Measurements from ENCODE around the gene EOGT.

EOGT gene

DNA sequence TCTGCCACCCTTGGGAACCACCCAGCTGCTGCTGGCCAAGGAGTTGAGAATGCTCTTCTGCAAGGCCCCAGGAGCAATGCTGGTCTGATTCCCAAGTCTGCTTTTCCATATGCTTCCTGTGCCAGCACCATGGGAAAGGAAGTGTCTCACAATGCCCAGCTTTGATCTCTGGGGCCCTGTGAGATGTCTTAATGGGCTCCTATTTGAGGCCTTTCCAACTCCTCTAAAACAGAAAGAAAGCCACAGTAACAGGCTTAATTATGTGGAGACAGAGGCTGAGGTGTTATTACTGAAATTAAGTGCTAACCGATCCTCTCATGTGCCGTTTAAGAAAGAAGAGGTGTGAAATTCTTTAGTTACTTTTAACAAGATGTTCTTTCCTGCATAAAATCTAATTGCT is 4.5 kb downstream of the EOGT start:
- no peak for DNase-seq

DNA sequence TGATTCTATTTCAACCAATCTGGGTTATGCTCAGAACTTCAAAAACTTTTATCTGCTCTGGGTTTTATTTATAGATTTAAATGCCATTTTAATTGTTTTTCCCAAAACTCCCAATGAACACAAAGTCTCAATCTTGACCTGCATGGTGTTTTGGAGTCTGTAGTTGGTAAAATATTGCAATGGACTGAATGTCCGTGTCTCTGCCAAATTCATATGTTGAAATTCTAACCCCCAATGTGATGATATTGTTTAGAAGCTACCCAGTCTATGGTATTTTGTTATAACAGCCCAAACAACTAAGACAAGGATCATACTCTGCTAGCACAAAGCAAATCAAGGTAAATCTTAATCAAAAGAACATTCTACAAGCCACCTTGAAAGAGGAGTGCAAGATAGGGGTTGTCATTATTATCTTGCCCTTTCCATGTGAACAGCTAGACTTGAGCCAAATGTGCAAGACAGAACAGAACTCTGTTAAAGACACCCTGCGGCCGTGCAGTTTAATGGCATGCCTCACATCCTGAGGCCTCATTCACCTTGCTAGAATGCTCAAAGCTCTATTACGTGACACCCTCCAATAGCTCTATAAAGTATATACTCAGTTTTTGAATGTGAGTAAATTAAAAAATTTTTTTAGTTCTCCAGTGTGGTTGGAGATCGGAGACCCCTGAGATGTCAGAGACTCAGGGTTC is 7.5 kb downstream of the EOGT start:
- DNase-seq: no peak

DNA sequence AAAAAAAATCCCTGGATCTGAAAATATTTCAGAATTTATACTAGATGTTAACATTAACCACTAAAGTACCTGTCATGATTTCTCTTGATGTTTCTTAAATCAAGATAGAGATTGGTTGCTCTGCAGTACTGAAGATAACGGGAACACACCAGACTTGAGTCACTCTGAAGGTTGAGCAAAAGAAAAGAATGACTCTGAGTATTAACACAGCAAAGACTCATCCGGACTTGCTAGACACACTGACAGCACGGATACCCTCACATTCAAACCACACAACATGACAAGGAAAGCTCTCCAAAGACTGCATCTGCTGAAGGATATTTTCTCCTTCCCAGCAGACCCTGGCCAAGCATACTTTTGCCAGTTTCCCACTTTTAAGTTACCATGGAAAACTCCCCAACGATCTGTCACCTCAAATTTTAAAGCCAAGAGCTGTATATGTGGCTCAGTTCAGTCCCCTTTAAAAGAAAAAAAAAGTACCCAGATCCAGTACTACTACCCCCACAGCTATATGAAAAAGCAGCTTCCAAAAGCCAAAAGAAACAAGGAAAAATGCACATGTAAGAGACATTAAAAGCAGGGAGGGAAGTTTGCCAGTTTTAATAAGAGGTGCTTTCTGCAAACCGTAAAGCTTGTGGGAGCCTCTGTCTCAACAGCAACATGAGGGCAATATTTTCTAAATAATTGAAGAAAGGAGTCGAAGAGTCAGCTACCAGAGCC is 8.3 kb downstream of the EOGT start:
- DNase-seq: no peak

DNA sequence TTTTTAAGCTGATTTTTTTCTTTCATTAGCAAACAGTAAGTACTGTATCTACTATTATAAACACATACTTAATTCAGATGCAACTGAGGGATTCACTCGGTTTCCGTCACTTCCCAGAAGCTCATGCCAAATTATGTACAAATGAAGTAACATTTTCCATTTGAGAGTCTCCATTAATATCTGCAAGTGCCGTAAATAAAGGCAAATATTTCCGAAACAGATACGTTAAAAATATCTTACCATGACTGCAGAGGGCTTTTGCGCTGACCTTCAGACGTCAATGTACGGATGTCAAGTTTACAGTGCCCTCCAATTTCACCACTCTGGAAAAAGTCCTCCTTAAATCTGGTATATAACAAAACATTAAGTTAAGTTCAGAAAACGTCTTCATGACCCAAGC is 9.3 kb downstream of the EOGT start:
- DNase-seq: no peak

DNA sequence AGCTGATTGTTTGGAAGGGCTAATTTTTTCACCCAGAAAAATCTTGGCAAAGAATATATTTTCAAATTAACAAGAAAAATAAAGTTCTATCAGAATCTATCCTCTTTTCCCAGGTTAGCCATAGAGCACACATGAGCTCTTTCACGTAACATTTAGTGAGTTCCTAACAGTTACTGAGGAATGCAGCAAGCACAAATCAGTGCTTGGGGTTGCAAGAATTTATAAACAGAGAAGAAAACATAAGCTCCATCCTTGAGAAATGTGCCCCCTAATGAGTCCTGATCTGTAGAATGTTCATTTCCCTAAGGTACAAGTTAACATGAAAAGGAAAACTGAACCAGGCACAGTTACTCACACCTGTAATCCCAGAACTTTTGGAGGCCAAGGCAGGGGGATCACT is 13.9 kb downstream of the EOGT start:
- no peak for DNase-seq

DNA sequence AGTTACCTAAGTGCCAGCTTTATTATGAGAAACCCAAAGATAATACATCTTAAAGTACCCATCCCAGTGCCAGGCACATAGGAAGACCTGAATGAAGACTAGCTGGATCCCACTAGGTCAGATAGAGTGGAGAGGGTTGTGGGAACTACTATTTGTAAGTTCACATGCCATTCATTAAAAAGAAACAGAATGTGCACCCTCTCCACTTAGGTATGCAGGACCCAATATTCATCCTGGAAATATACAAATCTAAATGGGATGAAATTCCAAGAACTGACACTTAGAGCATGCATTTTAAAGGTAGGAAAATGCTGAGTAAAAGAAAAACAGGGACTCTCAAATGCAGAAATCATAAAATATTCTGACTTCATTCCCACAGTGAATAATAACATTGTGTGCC is 14.3 kb downstream of the EOGT start:
- no peak for DNase-seq

DNA sequence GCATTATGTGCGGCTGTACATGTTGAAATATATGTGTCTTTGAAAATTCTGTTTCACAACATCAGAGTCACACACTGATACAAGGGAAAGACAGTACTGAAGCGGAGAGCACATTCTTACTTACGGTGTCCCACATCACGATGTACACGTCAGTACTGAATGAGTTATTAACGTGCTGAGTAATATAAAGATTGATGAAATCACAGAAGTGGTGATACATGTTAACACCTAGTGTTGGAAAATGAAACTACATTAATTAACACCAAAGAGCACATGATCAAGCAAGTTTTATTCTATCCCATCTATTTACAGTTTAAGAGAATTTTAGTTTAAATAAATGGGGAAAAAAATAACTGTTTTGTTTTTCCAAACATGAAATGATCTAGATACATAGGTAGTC is 15.6 kb downstream of the EOGT start:
- no peak for DNase-seq

DNA sequence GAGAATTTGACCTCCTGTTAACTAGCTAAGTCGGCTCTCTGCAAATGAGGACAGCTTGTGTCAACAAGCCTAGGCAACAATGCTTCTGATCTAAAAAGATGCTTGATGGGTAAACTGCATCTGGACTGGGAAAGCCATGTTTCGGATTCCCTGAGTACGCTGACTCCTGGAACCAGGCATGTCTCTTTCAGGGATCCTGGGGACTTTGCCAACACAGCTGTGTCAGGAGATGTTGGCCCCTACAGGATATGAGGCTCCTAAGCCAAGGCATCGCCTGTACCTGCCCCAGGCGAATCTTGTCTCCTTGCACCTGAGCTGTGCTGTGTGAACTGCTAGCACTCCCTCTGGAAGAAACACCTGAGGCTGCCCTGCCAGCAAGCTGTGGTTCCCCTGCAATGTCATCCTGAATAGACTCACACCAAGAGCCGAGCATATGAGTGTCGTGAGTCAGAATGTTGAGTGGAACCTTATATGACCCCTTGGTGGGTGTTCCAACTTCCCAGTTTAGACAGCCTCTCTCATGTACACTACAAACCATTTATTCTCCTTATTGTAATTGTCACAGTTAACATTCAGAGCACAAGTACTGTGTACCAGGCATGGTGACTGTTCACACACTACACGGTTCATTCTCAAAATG is 17.0 kb downstream of the EOGT start:
- DNase-seq: no peak

DNA sequence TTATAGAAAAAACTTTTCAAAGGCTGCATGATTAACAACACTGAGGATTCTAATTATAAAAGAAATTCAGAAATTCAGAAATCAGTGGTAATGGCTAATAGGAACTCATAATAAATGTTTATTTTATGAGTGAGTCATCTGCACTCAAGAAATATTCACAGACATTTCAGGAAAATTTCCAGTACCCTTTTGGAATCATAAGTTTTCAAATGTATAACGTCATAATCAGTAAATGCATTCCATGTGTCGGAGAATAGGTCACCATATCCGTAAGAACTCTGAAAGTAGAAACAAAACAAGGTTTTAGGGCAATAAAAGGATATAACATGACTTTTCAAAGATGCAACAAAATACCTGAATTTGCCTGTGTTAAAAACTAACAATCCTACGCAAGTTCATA is 24.7 kb downstream of the EOGT start:
- DNase-seq: no peak

DNA sequence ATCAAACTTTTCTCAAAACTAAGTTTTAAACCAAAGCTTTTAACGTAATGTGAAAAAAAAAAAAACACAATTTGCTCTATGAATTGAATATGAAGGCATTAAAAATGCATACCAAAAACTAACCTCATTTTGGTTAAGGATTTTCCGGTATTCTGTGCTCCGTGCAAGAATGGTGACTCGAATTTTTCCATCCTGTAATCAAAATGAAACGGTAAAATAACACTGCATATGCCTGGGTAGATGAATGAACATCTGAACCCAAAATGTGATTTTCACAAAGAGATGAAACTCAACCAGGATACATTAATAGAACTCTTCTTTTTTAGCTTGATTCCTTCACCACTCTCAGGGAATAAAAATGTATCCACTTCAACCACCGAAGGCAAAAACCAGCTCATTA is 26.2 kb downstream of the EOGT start:
- no peak for DNase-seq

DNA sequence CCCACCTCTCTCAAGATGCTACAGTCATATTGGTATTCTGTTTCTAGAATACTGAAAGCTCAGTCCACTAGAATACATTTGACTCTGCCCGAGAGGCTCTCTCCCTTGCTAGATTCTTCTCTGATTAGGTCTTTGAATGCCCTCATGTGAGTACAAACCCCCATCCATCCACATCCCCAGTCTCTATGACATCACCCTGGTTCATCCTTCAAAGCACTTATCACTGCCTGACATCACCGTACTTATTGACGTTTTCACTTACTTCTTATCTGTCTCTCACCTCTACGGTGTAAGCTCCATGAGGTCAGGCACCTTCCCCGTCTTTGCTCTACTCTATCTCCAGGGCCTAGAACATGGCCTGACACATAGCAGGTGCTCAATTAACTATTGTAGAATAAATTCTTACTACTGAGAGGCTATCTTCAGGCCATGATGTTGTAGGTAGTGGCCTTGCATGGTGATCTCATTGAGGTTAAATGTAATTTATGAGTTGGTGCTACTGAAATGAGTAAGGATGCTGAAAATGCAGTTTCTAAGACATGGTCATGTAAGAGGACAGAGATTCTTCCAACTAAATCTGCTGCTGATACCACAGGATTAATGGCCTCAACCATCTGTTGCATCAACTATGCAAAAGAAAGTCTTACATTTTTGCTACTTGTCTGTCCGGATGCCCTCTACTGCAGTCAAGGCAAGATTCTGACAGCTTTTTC is 26.8 kb downstream of the EOGT start:
- no peak for DNase-seq

DNA sequence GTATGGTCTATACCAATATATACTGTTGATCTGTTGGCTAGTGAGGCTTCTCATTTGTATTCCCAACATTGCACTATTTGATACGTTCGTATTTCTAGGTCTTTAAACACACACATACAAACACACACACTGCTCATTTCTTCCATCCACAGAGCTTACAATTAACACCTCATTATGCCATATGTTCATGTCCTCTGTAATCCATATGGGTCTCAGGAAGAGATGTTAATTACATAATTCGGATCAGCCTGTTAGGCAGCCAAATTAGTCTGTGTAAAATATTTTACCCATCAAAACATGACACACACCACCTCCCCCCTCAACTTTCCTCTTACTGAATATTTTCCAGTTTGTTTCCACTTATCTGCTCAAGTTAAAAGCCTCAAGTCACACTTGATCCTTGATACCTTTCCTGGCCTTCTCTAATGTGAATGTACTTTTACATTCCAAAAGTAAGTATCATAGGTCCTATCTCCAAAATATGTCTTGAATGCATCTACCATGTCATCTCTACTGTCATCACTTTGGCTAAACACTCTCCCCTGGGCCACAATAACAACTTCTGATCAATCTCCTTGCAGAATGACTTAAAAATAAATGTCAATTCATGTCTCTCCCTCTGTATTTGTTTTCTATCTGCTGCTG is 28.2 kb downstream of the EOGT start:
- DNase-seq: no peak

DNA sequence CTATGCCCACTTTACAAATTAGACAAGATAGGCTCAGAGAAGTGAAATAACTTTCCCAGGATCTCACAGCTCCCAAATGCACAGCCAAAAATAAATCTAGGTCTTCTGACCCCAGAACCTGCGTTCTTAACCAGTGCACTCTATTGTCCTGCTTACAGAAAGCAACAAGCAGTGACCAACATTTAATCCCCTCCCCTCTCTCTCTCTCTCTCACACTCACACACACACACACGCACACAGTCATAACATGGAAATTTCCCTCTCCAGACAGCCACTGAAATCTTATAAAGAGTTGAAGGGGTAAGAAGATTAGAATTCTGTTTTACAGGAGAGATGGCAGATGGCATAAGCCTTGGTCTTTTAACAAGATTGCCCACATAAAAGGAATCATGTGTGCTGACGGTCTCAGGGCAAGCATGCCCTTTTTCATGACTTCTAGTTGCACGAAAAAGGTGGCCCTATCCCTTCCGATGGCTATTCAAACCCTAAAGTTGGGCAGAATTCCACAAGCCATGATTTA is 29.4 kb downstream of the EOGT start:
- no peak for DNase-seq

DNA sequence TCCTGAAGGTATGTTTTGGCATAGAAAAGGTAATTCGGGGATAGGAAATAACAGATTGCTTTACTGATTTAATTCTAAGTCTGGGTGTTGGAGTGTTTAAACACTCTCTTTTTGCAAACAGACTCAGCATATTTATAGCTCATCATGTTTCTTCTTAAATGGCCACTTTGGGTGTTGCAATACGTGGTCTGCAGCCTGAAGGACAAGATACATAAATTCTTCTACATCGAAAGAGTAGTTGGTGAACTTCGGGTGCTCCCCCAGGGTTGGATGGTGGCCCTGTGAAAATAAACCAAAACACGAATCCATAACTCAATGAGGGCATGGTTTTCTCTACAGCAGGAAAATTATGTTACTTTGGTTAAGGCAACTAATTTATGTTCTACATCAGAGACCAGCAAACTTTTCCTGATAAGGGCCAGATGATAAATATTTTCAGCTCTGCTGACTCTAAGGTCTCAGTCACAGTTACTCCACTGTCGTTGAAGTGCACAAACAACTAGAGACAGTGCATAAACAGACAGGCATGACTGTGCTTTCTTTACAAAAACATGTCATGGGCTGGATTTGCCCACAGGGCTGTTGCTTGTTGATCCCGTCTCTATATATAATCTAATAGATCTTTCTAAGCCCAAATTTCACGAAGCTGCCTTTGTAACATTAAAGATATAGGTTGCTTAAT is 35.9 kb downstream of the EOGT start:
- DNase-seq: no peak

DNA sequence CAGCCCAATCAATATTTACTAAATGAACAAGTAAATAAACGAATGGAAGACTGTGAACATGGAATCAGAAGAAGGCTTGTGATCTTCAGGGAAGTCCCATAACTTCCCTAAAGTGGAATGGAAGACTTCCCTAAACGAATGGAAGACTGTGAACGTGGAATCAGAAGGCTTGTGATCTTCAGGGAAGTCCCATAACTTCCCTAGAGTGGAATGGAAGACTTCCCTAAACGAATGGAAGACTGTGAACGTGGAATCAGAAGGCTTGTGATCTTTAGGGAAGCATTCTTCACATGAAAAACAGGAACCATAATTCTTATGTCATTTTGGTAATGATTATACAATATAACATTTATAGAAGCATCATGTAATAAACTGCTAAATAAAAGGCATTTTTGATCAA is 38.8 kb downstream of the EOGT start:
- no peak for DNase-seq

DNA sequence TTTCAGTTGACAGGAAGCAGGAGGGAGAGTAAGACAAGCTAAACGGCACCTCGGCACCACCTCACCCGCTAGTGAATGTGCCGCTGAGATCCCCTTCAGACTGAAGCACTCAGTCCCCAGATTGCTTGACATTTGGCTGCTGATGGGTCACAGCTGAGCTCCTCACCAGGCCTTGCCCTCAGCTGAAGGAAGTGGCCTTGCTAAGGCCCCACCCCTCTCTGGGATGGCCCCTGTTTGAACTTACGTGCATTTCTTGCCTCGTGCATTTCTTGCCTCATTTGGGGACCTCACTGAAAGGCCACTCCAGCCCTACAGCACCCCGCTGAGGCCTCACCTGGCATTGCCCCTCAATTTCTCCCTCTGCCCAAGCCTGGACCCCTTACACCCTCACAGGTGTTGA is 39.8 kb downstream of the EOGT start:
- no peak for DNase-seq

DNA sequence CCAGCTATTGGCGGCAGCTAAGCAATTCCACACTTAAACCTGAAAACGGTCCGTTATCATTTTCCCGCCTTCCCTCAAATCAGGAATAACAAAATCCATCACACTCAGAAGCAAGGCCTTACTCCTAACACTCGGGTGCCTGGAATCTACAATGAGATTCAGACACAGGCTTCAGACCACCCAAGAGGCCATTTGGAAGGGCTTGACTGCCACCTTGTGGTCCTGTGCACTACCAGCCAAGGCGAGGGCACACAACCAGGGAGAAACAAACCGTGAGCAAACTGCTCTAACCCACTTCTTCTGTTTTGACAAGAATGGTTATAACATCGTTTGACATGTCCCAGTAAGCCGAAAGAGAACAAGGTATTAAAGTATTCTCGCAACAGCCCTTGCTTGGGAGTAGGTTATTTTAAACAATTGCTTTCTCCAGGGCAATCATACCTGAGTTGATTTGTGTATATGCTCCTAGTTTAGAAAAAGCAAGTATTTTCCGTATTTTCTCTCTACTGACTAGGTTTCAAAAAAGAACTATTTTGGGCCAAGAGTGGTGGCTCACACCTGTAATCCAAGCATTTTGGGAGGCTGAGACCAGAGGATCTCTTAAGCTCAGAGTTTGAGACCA is 41.0 kb downstream of the EOGT start:
- no peak for DNase-seq

DNA sequence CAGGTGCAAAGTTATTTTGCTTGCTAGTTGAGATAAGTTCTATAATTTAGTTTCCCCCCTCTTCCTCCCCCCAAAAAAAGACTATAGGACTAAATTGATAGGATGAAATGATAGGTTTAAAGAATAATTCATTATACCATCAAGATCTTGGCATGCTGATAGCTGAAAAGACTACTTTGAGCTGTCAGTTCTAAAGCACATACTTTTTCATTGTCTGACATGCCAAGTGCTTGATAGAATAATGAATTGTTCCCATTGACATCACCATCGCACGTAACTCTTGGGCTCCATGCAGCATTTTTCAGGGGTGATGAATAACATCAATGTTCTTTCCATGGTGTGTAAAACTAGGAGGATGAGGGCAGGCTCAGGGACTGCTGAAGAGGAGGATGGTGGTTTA is 48.8 kb downstream of the EOGT start:
- no peak for DNase-seq

DNA sequence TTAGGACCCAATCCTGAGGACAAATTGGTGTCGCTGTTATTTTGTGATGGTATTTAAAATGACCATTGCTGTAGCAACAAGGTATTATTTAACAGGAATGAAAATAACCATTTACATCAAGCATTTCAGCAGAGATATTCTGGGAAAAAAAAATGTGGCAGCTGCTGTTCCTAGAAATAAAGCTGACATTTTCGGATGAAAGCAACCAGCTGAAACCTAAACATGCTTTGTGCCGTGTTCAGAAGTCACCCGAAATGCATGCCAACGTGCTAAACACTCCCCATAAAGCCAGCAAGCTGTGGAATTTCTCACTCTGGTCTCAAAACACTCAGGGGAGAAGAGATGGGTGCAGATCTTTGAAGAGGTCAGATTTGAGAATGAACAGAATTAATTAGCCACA is 49.6 kb downstream of the EOGT start:
- no peak for DNase-seq

DNA sequence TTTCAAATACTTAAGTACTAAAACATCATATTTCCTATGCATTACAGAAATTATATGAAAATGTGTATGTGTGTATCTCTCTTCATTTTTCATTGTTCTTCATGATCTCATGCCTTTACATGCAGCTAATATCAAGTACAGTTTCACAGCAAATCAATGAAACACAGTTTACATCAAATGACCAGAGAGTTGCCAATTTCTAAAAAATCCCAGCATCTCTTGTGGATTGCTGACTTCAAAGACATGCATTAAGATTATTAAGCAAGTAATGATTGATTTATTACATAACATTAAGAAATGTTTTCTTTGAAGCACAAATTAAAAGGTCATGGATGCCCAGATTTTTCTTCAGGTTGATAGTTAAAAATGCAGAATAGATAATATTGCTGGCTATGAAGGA is 50.1 kb downstream of the EOGT start:
- no peak for DNase-seq

DNA sequence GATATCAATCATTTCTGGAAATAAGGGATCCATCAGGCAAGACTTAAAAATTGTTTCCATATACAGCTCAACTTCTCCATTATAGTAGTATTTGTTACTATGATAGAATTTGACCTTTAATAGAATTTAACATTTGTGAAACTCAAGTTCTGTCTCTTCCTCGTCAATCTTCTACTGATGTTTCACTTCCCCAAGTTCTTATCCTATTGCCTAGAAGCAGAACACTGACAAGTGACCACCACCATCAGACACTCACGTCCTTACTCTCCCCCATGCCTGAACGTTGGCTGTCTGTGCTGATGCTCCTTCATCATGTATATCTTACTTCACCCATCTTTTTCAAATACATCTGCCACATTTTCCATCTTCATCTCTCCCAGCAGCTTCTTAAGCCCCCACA is 54.6 kb downstream of the EOGT start:
- no peak for DNase-seq

DNA sequence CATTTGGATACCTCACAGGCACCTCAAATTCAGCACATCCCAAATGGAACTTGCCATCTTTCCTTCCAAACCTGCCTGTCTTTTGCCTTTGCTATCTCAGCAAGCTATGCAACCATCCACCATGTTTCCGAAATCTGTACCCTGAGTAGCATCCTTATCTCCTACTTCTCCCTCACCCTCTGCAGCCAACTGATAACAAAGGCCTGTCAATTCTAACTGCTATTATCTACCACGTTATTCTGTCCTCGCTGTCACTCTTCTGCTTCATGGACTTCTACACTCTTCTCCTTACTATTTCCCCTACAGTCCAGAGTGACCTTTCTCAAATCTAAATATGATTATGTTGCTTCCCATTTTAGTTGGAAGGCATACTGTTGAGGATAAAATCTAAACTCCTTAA is 55.6 kb downstream of the EOGT start:
- DNase-seq: no peak
